ENCODE results near the gene MLLT3.

DNA sequence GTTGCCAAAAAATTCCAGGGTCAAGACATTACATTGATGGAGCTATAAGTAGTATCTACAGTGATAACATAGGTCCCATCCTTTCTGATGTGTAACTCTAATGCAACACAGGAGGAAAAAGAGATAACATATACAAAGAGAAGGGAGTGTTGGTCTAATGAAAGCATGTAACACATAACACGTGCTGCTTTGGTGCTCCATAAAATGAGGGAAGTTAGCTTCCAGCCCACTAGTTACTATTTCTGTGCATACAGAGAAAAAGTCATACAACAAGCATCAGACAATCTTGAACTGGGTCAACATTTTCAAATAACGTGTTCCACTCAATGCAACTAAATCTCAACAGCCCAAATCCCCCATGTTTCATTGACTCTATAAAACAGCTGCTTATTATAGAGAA is 11.7 kb downstream of the MLLT3 start:
- no peak for TF ChIP-seq POLR2A (IDR thresholded peaks at IDR 0.05; ENCODE audit: insufficient read depth in 1 of 2, low read depth in 2 of 2, low read length in 2 of 2)
- no peak for TF ChIP-seq HDAC6 (IDR thresholded peaks at IDR 0.05; ENCODE audit: low read depth, low read length)
- TF ChIP-seq MEF2D (CRISPR knock-in tag; IDR thresholded peaks at IDR 0.05): no peak
- no peak for TF ChIP-seq ZNF431 (CRISPR knock-in tag; IDR thresholded peaks at IDR 0.05; ENCODE audit: borderline replicate concordance, low read depth)
- TF ChIP-seq, protein P1, sequence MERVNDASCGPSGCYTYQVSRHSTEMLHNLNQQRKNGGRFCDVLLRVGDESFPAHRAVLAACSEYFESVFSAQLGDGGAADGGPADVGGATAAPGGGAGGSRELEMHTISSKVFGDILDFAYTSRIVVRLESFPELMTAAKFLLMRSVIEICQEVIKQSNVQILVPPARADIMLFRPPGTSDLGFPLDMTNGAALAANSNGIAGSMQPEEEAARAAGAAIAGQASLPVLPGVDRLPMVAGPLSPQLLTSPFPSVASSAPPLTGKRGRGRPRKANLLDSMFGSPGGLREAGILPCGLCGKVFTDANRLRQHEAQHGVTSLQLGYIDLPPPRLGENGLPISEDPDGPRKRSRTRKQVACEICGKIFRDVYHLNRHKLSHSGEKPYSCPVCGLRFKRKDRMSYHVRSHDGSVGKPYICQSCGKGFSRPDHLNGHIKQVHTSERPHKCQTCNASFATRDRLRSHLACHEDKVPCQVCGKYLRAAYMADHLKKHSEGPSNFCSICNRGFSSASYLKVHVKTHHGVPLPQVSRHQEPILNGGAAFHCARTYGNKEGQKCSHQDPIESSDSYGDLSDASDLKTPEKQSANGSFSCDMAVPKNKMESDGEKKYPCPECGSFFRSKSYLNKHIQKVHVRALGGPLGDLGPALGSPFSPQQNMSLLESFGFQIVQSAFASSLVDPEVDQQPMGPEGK (CRISPR knock-in tag; IDR thresholded peaks at IDR 0.05): no peak
- TF ChIP-seq RAD21 (CRISPR knock-in tag; IDR thresholded peaks at IDR 0.05): no peak
- TF ChIP-seq, protein P2, sequence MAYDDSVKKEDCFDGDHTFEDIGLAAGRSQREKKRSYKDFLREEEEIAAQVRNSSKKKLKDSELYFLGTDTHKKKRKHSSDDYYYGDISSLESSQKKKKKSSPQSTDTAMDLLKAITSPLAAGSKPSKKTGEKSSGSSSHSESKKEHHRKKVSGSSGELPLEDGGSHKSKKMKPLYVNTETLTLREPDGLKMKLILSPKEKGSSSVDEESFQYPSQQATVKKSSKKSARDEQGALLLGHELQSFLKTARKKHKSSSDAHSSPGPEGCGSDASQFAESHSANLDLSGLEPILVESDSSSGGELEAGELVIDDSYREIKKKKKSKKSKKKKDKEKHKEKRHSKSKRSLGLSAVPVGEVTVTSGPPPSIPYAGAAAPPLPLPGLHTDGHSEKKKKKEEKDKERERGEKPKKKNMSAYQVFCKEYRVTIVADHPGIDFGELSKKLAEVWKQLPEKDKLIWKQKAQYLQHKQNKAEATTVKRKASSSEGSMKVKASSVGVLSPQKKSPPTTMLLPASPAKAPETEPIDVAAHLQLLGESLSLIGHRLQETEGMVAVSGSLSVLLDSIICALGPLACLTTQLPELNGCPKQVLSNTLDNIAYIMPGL (CRISPR knock-in tag; IDR thresholded peaks at IDR 0.05; ENCODE audit: borderline replicate concordance in 1 of 2, low read depth in 1 of 2): no peak
- TF ChIP-seq RNF2 (conservative IDR thresholded peaks at IDR 0.05; ENCODE audit: low read depth): no peak

All from HepG2 (cell line).